GM23338 (cell line): ENCODE results near the gene SMIM7. TPM values are rescaled to one million over a fixed set of nuclear protein-coding genes. Genes with fewer than 3 reads are reported as not detected.

Experiments used
- ATAC-seq: fragments of 200-7000 bp; cut with Tn5 transposase; 3 replicates; pipeline ENCODE4 v1.9.1; 2020
- DNase-seq: peaks from one replicate; pipeline ENCODE4 v3.0.0-alpha.2; 2015; ENCODE audit warnings: low spot score
- H2AFZ ChIP-seq: fragments of 200-600 bp; sonication (generic); 2 replicates; pipeline ENCODE4 v1.8.0; 2016; ENCODE audit warnings: antibody characterized with exemption, mild to moderate bottlenecking, moderate library complexity
- H3F3A ChIP-seq: fragments of 200-600 bp; sonication (generic); replicated peaks from 2 replicates; pipeline ENCODE4 v1.8.0; 2017; ENCODE audit warnings: antibody characterized with exemption, mixed run types, low read depth
- H3K27ac ChIP-seq: fragments of 200-600 bp; sonication (generic); 2 replicates; pipeline ENCODE4 v1.6.1; 2016; ENCODE audit warnings: low read depth
- H3K27me3 ChIP-seq: fragments of 200-600 bp; sonication (generic); 2 replicates; pipeline ENCODE4 v1.8.0; 2016; ENCODE audit warnings: mild to moderate bottlenecking, mixed run types, moderate library complexity; ENCODE audit not compliant: insufficient read depth
- H3K36me3 ChIP-seq: fragments of 200-600 bp; sonication (generic); 2 replicates; pipeline ENCODE4 v1.8.0; 2016; ENCODE audit warnings: mild to moderate bottlenecking; ENCODE audit not compliant: insufficient read depth
- H3K4me1 ChIP-seq: fragments of 200-600 bp; sonication (generic); 2 replicates; pipeline ENCODE4 v1.8.0; 2016; ENCODE audit warnings: mild to moderate bottlenecking, moderate library complexity; ENCODE audit not compliant: insufficient read depth
- H3K4me2 ChIP-seq: fragments of 200-600 bp; sonication (generic); 2 replicates; pipeline ENCODE4 v1.7.1; 2017; ENCODE audit warnings: mixed run types
- H3K4me3 ChIP-seq: fragments of 200-600 bp; sonication (generic); 2 replicates; pipeline ENCODE4 v1.6.1; 2016; ENCODE audit warnings: mixed run types
- H3K79me2 ChIP-seq: fragments of 200-600 bp; sonication (generic); replicated peaks from 2 replicates; pipeline ENCODE4 v1.8.0; 2017; ENCODE audit warnings: mild to moderate bottlenecking; ENCODE audit not compliant: insufficient read depth
- H3K9me2 ChIP-seq: fragments of 200-600 bp; sonication (generic); 2 replicates; pipeline ENCODE4 v1.8.0; 2017; ENCODE audit not compliant: insufficient read depth
- H4K20me1 ChIP-seq: fragments of 200-600 bp; sonication (generic); replicated peaks from 2 replicates; pipeline ENCODE4 v1.8.0; 2017; ENCODE audit warnings: mild to moderate bottlenecking; ENCODE audit not compliant: insufficient read depth
- H3K27ac Mint-ChIP-seq: 2 replicates; pipeline ENCODE4 v1.8.0; 2020; ENCODE audit warnings: inconsistent platforms, mild to moderate bottlenecking, moderate library complexity, mixed read lengths
- H3K27me3 Mint-ChIP-seq: 3 replicates; pipeline ENCODE4 v1.8.0; 2022; ENCODE audit warnings: low read depth, mild to moderate bottlenecking, moderate library complexity, mixed read lengths, inconsistent platforms; ENCODE audit not compliant: insufficient read depth, poor library complexity
- H3K36me3 Mint-ChIP-seq: 3 replicates; pipeline ENCODE4 v1.8.0; 2021; ENCODE audit warnings: low read depth, mild to moderate bottlenecking, inconsistent platforms, moderate library complexity, mixed read lengths
- H3K4me1 Mint-ChIP-seq: 3 replicates; pipeline ENCODE4 v1.8.0; 2020; ENCODE audit warnings: mild to moderate bottlenecking, inconsistent platforms, mixed read lengths
- H3K4me3 Mint-ChIP-seq: 3 replicates; pipeline ENCODE4 v1.8.0; 2021; ENCODE audit warnings: moderate library complexity, mild to moderate bottlenecking, inconsistent platforms, mixed read lengths
- H3K9me3 Mint-ChIP-seq: 3 replicates; pipeline ENCODE4 v1.8.0; 2020; ENCODE audit warnings: moderate library complexity, mild to moderate bottlenecking, inconsistent platforms, mixed read lengths
- CREB1 ChIP-seq: fragments of 250-450 bp; sonication (Bioruptor Pico); IDR thresholded peaks from 2 replicates; pipeline ENCODE4 v1.5.0; 2020; ENCODE audit warnings: low read depth, mild to moderate bottlenecking, moderate library complexity
- ETS1 ChIP-seq: IDR thresholded peaks from 2 replicates; pipeline ENCODE4 v1.6.1; 2016; ENCODE audit warnings: antibody characterized with exemption
- EZH2 ChIP-seq: fragments of 200-600 bp; sonication (generic); IDR thresholded peaks from one replicate; pipeline ENCODE4 v1.8.0; 2017; ENCODE audit warnings: antibody characterized with exemption, mild to moderate bottlenecking, low read depth; ENCODE audit not compliant: unreplicated experiment
- EZH2phosphoT487 ChIP-seq: fragments of 200-600 bp; sonication (generic); IDR thresholded peaks from one replicate; pipeline ENCODE4 v1.8.1; 2018; ENCODE audit warnings: antibody characterized with exemption; ENCODE audit not compliant: unreplicated experiment
- JUNB ChIP-seq: IDR thresholded peaks from one replicate; pipeline ENCODE4 v1.6.1; 2016; ENCODE audit warnings: antibody characterized with exemption; ENCODE audit not compliant: unreplicated experiment
- NANOG ChIP-seq: IDR thresholded peaks from 2 replicates; pipeline ENCODE4 v1.6.1; 2016; ENCODE audit warnings: antibody characterized with exemption, borderline replicate concordance
- POLR2AphosphoS5 ChIP-seq: IDR thresholded peaks from 2 replicates; pipeline ENCODE4 v1.6.1; 2016; ENCODE audit warnings: antibody characterized with exemption, low read depth
- REST ChIP-seq: IDR thresholded peaks from one replicate; pipeline ENCODE4 v1.6.1; 2018; ENCODE audit warnings: antibody characterized with exemption; ENCODE audit not compliant: unreplicated experiment
- STAT1 ChIP-seq: IDR thresholded peaks from one replicate; pipeline ENCODE4 v1.6.1; 2016; ENCODE audit warnings: antibody characterized with exemption; ENCODE audit not compliant: unreplicated experiment
- ZNF114 ChIP-seq: fragments of 250-450 bp; sonication (Bioruptor Pico); IDR thresholded peaks from 2 replicates; pipeline ENCODE4 v1.5.0; 2020; ENCODE audit warnings: mild to moderate bottlenecking, moderate library complexity
- polyA plus RNA-seq: library from polyadenylated mRNA; unstranded; fragments of >200 nt; fragmentation: Nextera tagmentation; extraction: Ambion mirVana; gene quantifications from 2 replicates; pipeline ENCODE4 v1.2.1, GENCODE V29; 2016
- total RNA-seq: library from RNA; depleted of rRNA; stranded (reverse); fragments of >200 nt; shearing (Covaris generic); gene quantifications from 2 replicates; pipeline ENCODE4 v1.2.3, GENCODE V29; 2014

Gene SMIM7
- total and polyA plus RNA-seq, 2 experiments from 2014 or later: 81.7 to 84.5 TPM

GRCh38 chr19:16625163-16625958 is 34.6 kb downstream of the SMIM7 start (continued):
- TF ChIP-seq REST (no peak), ETS1 (no peak), JUNB (no peak), STAT1 (no peak), EZH2 (no peak)

DNA sequence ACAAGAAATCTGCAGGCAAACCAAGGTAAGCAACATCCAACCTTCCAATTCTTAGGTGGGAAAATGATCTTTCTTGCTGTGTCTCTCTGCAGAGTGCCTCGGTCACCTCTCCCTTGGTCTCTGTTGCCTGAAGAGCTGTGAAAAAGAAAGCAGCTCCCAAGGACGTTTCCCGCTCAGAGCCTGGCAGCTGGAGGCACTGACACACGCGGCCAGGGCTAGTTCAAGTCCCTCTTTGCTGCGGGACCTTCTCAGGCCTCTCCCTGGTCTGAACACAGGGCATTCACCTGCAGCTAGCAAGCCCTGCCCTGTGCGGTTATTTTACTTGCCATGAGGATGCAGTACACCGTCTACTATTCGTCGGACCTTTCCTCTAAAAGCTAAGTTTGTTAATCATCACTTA is 35.7 kb downstream of the SMIM7 start:
- H3F3A ChIP-seq: peaks cover 2% of the 10 kb centered on the region; the same call in 1 of the 2 replicates
- no peak overlapping the region for H2AFZ ChIP-seq
- H3K4me1 ChIP-seq: peaks cover 6% of the 10 kb centered on the region
- H3K27ac Mint-ChIP-seq: no peak overlapping the region
- no peak for ATAC-seq
- TF ChIP-seq POLR2AphosphoS5 (no peak), EZH2 (no peak), CREB1 (no peak), STAT1 (no peak), EZH2phosphoT487 (no peak), ZNF114 (CRISPR knock-in tag) (no peak), NANOG (no peak)
- no peaks in the 10 kb centered on the region; the same call in 2 of the 3 replicates for H3K9me3 Mint-ChIP-seq
- H3K79me2 ChIP-seq: peaks cover 85% of the 10 kb centered on the region
- no peak for DNase-seq
- H4K20me1 ChIP-seq: peaks cover 57% of the 10 kb centered on the region
- H3K4me3 ChIP-seq: no peak overlapping the region
- H3K4me1 Mint-ChIP-seq: peaks cover 27% of the 10 kb centered on the region
- H3K36me3 Mint-ChIP-seq: no peaks in the 10 kb centered on the region; the same call in 2 of the 3 replicates
- H3K4me3 Mint-ChIP-seq: no peak overlapping the region
- no peaks in the 10 kb centered on the region for H3K36me3 ChIP-seq
- H3K4me2 ChIP-seq: no peak overlapping the region
- H3K27ac ChIP-seq: peak overlapping the region; percentile 29; the same call in 1 of the 2 replicates
- no peaks in the 10 kb centered on the region for H3K27me3 ChIP-seq
- no peaks in the 10 kb centered on the region for H3K9me2 ChIP-seq
- peaks cover 8% of the 10 kb centered on the region for H3K27me3 Mint-ChIP-seq
